Measurements from ENCODE around the gene SH3PXD2B. TPM values are rescaled to one million over a fixed set of nuclear protein-coding genes. Genes with fewer than 3 reads are reported as not detected.
"Not testable (repeated sequence)": the region's sequence is repeated elsewhere in the genome, so short reads cannot be mapped to it uniquely, and the experiment has no call there.

SH3PXD2B gene
- total RNA-seq, 1 donor from 2014 or later, result 30.6 TPM

- DNase-seq (ENCODE audit: low spot score), result no peak
Measured at GRCh38 chr5:172303572-172304335, 150.6 kb downstream of the SH3PXD2B start.

DNA sequence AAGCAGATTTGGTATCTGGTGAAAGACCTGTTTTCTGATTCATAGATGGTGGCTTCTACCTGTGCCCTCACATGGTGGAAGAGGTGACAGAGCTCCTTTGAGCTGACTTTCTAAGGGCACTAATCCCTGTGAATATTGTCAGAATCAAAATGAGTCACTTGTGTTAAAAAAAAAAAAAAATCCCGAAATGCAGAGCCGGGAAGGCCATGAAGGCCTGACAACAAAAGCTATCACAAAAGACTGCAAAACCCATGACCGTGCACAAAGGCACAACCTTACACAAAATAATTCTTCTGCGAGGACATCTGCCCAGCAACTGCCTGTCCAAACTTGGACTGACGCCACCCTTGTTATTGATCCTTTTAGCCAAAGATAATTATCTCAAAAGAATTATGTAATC is 151.2 kb downstream of the SH3PXD2B start:
- DNase-seq (ENCODE audit: low spot score), result no peak

DNA sequence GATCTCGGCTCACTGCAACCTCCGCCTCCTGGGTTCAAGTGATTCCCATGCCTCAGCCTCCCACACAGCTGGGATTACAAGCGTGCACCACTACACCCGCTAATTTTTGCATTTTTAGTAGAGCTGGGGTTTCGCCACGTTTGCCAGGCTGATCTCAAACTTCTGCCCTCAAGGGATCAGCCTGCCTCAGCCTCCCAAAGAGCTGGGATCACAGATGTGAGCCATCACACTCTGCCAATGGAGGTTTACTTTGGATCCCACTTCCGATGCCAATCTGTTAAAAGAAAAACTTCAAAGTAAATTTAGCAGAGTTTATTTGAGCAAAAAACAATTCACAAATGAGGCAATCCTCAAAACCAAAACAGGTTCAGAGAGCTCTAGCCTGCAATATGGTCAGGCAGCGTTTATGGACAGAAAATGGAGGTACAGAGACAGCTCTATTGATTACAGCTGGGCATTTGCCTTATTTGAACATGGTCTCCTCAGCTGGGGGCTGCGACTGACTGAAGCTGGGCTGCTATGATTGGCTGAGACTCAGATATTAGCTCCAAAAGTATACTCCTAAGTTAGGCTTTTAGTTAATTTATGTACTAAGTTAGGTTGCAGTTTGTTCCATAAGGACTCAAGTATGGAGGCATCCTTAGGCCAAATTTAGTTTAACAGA is 152.1 kb downstream of the SH3PXD2B start:
- DNase-seq (ENCODE audit: low spot score), result no peak

DNA sequence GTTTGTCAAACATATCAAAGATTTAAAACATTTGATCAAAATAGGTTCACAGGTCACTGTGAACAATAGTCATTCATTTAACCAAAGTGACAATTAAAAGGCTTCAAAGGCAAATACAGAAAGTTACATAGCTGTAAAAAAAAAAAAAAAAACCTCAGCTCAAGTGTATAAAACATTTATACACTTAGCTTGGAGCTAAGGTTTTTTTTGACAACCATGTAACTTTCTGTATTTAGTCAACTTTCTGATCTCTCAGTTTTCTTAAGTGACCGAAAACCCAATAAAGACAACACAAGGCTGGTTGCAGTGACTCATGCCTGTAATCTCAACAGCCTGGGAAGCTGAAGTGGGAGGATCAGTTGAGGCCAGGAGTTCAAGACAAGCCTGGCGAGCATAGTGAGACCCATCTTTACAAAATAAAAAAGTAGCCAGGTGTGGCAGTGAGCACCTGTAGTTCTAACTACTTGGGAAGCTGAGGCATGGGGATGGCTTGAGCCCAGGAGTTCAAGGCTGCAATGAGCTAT is 154.3 kb downstream of the SH3PXD2B start:
- peak; percentile 75 for DNase-seq (ENCODE audit: low spot score)

- DNase-seq (ENCODE audit: low spot score), result no peak
Measured at GRCh38 chr5:172294831-172295230, 159.5 kb downstream of the SH3PXD2B start.

- DNase-seq (ENCODE audit: low spot score), result no peak
Measured at GRCh38 chr5:172293745-172294342, 160.5 kb downstream of the SH3PXD2B start.

DNA sequence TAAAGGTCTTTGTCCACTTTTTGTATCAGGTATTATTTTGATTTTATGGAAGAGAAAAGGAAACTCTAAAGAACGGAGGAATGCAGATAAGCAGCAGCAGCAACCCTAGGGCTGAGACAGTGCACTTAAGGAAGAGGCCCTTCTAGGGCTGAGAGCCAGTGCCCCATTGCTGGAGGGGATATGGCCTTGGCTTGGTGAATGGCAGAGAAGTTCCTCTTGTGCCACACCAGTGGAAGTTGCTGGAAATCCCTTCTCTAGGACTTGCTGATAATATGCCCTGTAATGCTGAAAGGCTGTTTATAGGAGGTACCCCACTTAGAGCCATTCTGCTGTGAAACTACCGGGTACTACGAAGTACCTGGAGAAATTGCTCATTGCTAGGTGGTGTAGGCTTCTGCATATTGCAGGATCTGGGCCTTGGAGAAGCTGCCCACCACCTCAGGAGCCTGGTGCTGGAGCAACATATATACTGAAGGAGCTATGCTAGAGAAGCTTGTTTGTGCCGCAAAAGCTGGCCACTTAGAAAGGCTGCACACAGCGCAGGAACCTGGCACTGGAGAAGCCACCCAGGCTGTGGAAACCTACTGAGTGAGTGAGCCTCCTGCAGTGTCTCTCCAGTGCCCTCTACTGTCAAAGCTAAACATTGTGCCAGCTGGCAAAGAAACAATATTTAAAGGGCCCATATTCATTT is 161.1 kb downstream of the SH3PXD2B start:
- DNase-seq (ENCODE audit: low spot score), result peak; percentile 82

DNA sequence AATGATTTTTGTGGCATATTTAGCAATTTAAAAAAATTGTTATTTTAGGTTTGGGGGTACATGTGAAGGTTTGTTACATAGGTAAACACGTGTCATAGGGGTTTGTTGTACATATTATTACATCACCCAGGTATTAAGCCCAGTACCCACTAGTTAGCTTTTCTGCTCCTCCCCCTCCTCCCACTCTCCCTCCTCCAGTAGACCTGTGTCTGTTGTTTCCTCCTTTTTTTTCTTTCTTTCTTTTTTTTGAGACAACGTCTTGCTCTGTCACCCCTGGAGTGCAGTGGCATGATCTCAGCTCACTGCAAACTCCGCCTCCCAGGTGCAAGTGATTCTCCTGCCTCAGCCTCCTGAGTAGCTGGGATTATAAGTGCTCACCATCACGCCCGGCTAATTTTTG is 162.5 kb downstream of the SH3PXD2B start:
- DNase-seq (ENCODE audit: low spot score), result not testable (repeated sequence)

DNA sequence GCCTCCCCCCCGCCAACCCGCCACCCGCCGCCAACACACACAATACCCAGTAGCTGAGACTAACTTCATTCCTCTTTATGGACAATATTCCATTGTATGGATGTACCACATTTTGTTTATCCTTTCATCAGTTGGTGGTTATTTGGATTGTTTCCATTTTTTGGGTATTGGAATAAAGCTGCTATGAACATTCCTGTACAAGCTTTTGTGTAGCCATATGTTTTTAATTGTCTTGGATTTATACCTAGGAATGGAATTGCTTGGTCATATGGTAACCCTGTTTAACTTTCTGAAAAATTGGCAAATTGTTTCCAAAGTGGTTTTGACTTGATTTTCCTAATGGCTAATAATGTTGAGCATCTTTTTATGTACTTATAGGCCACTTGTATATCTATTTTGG is 165.9 kb downstream of the SH3PXD2B start:
- no peak for DNase-seq (ENCODE audit: low spot score)

- not testable (repeated sequence) for DNase-seq (ENCODE audit: low spot score)
Measured at GRCh38 chr5:172287140-172287539, 167.2 kb downstream of the SH3PXD2B start.

DNA sequence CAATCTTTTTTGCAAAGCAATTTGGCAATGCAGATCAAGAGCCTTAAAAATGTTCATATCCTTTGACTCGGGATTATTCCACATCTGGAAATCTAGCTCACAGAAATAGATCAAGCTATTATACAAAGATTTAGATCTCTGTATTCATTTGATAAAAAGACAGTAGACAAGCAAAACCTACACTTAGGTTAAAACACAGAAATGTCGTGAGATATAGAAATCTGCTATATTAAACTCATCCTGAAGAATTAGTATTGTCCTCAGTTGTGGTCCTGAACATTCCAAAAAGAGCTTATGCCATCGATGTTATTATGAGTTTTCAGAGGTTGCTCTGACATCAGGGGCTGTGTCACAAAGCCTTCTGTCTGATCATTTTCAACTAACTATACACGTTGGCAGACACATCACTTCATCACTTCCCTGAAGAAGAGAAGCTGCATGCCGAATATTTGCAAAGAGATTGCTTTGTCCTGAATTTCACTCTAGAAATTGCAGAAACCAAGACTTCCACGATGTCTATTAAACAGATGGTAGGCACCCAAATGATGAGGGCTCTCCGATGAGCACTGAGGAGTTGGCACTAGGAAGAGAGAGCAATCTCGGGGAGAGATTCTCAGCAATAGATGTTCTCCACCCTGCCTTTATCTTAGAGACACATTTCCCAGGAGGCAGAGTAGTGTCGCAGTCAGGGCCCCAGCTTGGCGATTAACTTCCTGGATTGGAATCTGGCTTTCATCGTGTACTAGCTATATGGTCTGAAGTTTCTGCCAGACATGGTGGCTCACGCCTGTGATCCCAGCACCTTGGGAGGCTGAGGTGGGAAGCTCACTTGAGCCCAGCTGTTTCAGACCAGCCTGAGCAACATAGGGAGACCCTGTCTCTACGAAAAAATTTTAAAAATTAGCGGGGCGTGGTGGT is 168.8 kb downstream of the SH3PXD2B start:
- peak; percentile 51 for DNase-seq (ENCODE audit: low spot score)

DNA sequence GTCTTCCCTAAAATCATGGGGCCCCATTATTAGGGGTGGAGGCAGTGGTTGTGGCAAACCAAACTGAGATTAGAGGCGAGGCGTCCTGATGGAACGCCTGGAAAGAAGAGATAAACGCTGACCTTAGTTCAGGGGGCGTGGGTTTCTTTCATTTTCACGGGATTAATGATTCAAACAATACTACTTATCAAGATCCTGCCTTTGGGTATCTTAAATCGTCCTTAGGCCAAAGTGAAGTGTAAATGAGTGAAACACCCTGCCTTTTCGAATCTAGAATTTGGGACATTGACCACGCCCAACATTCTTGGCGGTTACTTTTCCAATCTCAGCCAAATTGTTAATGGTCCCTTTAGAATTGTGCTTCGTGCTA is 169.7 kb downstream of the SH3PXD2B start:
- peak; percentile 73 for DNase-seq (ENCODE audit: low spot score)

- peak; percentile 92 for DNase-seq (ENCODE audit: low spot score)
Measured at GRCh38 chr5:172283862-172284610, 170.3 kb downstream of the SH3PXD2B start.

DNA sequence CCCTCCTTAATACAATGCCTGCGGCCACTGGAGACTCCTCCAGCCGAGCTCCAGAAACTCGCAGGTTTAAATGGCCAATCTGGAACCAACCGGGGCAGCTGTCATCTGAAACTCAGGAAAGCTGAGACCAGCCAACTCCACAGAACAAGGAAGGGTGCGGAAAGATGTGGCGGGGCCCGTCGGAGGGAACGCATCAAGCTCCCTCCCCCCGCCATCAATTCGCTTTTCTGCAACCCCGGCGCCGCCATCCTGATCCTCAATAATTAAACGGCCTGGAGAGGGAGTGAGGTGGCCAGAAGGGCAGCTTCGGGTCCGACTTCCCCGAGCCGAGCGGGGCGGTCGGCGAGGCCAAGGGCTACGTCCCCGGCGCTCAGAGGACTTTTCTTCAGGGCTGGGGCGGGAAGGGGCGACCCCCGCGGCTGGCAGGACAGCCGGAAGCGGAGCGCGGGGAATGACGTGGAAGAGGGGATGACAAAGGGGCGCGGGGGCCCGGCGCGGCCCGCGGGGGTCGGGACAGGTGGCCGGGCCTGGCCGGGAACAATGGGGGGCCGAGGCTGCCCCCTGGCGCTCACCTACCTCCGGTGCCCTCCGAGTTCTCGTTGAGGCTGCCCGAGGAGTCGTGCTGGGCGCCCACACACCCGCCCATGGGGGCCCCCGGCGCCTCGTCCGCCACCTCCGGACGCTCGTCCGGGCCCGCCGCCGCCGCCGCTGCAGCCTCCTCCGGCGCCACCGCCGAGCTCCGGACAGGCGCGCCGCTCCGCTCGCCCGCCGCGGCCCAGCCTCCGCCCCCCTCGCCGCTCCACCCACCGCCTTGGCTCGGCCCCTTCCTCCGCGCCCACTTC is 171.1 kb downstream of the SH3PXD2B start, which contains the start of gene UBTD2:
UBTD2 (minus strand) TSS at position 745 of the 842 bp plus-strand sequence; CDS start at position 646, 99 bp downstream.
- DNase-seq (ENCODE audit: low spot score), result peak; percentile 86

DNA sequence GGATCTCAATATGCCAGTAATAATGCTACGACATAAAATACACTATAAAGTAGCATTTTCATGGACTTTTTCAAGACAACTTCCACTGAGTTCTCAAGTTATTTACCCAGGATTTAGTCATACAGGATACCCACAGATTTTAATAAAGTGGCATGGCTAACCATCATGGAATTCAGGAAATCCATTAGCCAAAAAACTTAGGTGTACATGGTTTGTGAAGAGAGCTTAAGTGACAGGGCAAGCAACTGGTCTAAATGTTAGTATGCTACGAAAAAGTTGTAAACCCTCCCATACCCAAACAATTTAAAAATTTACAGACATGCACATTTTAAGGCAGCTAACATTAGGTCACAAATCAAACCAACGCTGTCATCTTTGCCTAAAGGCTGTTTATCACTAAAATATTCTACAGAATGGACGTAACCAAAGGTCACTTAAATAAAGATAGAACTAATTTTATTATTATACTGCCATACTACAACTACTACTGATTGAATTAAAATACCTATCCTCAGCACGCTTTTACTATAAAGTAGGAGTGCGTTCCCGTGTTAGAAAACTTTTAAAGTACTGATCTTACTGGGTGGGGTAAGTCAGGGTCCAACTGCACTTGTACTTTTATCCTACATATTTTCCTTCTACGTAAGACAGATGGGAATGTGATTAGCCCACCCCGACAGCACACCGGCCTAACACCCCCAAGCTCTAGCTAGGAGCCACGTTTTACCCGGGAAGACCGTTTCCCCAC is 171.9 kb downstream of the SH3PXD2B start:
- peak; percentile 10 for DNase-seq (ENCODE audit: low spot score)

DNA sequence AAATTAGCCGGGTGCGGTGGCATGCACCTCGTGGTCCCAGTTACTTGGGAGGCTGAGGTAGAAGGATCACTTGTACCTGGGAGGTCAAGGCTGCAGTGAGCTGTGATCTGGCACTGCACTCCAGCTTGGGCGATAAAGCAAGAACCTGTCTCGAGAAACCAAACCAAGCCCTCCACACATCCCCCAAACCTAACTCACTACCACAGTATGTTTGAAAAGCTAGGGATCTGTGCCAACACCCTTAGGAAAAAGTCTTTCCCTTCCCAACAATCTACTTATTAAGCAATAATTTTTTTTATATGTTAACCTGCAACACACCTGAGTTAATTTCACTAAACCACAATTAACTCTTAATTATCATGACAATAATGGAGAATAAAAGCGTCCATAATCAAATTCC is 173.0 kb downstream of the SH3PXD2B start:
- DNase-seq (ENCODE audit: low spot score), result peak; percentile 7

DNA sequence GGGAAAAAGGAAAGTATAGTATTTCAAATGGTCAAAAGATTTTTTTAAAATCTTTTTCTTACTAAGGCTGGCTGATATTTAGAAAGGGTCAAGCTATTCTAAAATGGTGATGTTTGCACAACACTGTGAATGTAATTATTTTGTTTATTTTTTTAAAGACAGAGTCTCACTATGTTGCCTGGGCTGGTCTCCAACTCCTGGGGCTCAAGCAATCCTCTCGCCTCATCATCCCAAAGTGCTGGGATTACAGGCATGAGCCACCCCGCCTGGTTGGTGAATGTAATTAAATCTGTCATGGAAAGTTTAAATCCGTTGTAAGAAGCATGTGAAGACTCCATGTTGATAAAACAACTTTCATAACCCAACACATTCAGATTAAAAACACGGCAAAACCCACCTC is 173.4 kb downstream of the SH3PXD2B start:
- DNase-seq (ENCODE audit: low spot score), result peak; percentile 24

DNA sequence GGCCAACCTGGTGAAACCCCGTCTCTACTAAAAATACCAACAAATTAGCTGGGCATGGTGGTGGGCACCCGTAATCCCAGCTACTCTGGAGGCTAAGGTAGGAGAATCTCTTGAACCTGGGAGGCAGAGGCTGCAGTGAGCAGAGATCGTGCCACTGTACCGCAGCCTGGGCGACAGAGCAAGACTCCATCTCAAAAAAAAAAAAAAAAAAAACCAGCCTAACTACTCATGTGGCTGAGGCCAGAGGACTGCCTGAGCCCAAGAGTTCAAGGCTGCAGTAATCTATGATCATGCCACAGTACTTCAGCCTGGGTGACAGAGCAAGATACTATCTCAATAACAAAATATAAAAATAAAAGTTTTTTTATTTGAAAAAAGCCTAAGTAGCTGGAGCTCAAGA is 174.0 kb downstream of the SH3PXD2B start:
- no peak for DNase-seq (ENCODE audit: low spot score)
